Measurements from ENCODE around the gene SLC35B1.

The SLC35B1 gene

GRCh38 chr17:49664706-49665211 is 43.0 kb downstream of the SLC35B1 start:
- DNase-seq = no peak

GRCh38 chr17:49659661-49660382 is 47.9 kb downstream of the SLC35B1 start:
- no peak for DNase-seq

- DNase-seq = no peak
Measured at GRCh38 chr17:49656247-49656646, 51.5 kb downstream of the SLC35B1 start.
